ENCODE data around the gene SLC8A3. TPM values are rescaled to one million over a fixed set of nuclear protein-coding genes. Genes with fewer than 3 reads are reported as not detected.

SLC8A3 gene
- polyA plus RNA-seq, 3 donors, result 0.01 TPM; not detected in 2

DNA sequence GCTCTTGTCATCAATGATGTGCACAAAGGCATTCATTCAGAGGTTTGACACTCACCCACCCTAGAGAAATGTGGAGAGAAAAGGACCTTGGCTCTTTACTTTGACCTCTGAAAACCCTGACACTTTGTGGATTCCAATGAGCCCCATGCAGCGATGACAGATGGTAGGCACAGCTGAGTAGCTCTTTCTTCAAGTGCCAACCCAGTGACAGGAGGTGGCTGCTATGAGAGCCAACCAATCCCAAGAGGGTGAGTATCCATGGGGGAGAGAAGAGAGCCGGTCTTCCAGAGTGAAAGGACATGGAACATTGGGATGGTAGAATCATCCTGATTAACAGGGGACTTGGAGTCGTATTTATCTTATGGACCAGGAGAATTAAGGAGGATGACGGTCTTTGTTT is 17.8 kb downstream of the SLC8A3 start:
- Histone ChIP-seq H3K79me2 (ENCODE audit: insufficient read depth, low read length) (no peaks in the 10 kb centered on the region), H2AFZ (ENCODE audit: insufficient read depth, low read depth, low read length, poor library complexity, severe bottlenecking) (no peak overlapping the region), H3K27me3 (ENCODE audit: control insufficient read depth in 2 of 2, insufficient read depth in 2 of 2, low read length in 2 of 2) (peaks cover 0 to 3% of the 10 kb centered on the region in 2 donors), H3K4me3 (replicated peaks in 1 of 3; ENCODE audit: low read depth in 2 of 3, low read length in 3 of 3) (no peak overlapping the region), H3K4me1 (ENCODE audit: control insufficient read depth in 1 of 2, insufficient read depth in 2 of 2, low read length in 2 of 2) (peaks cover 0 to 10% of the 10 kb centered on the region in 2 donors), H4K20me1 (ENCODE audit: insufficient read depth, low read length) (no peaks in the 10 kb centered on the region), H3K9me3 (replicated peaks in 1 of 2; ENCODE audit: control insufficient read depth in 1 of 2, insufficient read depth in 1 of 2, low read length in 2 of 2) (peaks cover 0 to 6% of the 10 kb centered on the region in 2 donors), H3K9ac (ENCODE audit: insufficient read depth, low read length, poor library complexity, severe bottlenecking) (no peak overlapping the region), H3K4me2 (replicated peaks; ENCODE audit: extremely low read depth, low read length, poor library complexity, severe bottlenecking) (no peak overlapping the region), H3K36me3 (replicated peaks in 1 of 2; ENCODE audit: control insufficient read depth in 1 of 2, insufficient read depth in 2 of 2, low read length in 2 of 2) (no peaks in the 10 kb centered on the region), H3K27ac (ENCODE audit: low read depth in 1 of 2, low read length in 2 of 2) (no peak overlapping the region)
- WGBS (ENCODE audit: insufficient coverage), result 86% methylated on average over 3 of the region's 4 CpGs
- H3K9me3 Mint-ChIP-seq, result peaks cover 0 to 7% (median 5%) of the 10 kb centered on the region in 7 donors
- H3K4me1 Mint-ChIP-seq, result peaks cover 5% of the 10 kb centered on the region
- no peak for DNase-seq
- peaks cover 0 to 5% (median 4%) of the 10 kb centered on the region in 3 donors for H3K27me3 Mint-ChIP-seq (ENCODE audit: low read depth in 3 of 3)
- TF ChIP-seq, protein P1, sequence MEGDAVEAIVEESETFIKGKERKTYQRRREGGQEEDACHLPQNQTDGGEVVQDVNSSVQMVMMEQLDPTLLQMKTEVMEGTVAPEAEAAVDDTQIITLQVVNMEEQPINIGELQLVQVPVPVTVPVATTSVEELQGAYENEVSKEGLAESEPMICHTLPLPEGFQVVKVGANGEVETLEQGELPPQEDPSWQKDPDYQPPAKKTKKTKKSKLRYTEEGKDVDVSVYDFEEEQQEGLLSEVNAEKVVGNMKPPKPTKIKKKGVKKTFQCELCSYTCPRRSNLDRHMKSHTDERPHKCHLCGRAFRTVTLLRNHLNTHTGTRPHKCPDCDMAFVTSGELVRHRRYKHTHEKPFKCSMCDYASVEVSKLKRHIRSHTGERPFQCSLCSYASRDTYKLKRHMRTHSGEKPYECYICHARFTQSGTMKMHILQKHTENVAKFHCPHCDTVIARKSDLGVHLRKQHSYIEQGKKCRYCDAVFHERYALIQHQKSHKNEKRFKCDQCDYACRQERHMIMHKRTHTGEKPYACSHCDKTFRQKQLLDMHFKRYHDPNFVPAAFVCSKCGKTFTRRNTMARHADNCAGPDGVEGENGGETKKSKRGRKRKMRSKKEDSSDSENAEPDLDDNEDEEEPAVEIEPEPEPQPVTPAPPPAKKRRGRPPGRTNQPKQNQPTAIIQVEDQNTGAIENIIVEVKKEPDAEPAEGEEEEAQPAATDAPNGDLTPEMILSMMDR (IDR thresholded peaks at IDR 0.05), result no peak
- H3K36me3 Mint-ChIP-seq, result no peaks in the 10 kb centered on the region
- H3K4me3 Mint-ChIP-seq, result no peak overlapping the region
- no peak overlapping the region for H3K27ac Mint-ChIP-seq
- intact Hi-C loops (cut with micrococcal nuclease), result no loop called here

DNA sequence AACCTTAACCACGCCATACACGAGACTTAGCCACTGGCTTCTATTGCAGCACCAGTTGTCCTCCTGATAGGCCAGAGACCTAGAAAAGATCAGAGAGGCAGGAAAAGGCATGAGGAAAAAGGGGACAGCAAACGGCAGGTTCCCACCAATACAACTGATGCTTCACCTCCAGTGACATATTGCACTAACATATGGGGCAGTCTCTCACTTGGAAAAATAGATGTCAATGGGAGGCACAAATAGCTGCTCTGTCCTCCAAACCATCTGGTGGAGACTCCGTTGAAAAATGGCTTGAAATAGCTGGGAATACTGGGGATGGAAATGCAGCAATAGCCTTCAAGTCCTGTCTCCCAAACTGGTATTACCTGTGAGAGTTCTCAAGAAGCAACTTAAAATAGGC is 20.3 kb downstream of the SLC8A3 start:
- intact Hi-C loops (cut with micrococcal nuclease), result no loop called here
- TF ChIP-seq, protein P1 (IDR thresholded peaks at IDR 0.05), result no peak
- WGBS (ENCODE audit: insufficient coverage), result 100% methylated on average over 2 of the region's 4 CpGs
- no peaks in the 10 kb centered on the region for H3K36me3 Mint-ChIP-seq
- no peak overlapping the region for H3K4me2 ChIP-seq (replicated peaks; ENCODE audit: extremely low read depth, low read length, poor library complexity, severe bottlenecking)
- H2AFZ ChIP-seq (ENCODE audit: insufficient read depth, low read depth, low read length, poor library complexity, severe bottlenecking), result no peak overlapping the region
- H3K9ac ChIP-seq (ENCODE audit: insufficient read depth, low read length, poor library complexity, severe bottlenecking), result no peak overlapping the region
- H3K4me3 Mint-ChIP-seq, result no peak overlapping the region
- DNase-seq, result no peak
- H4K20me1 ChIP-seq (ENCODE audit: insufficient read depth, low read length), result no peaks in the 10 kb centered on the region
- H3K4me1 Mint-ChIP-seq, result peaks cover 5% of the 10 kb centered on the region
- no peak overlapping the region for H3K27ac ChIP-seq (ENCODE audit: low read depth in 1 of 2, low read length in 2 of 2)
- H3K9me3 Mint-ChIP-seq, result peaks cover 0 to 7% (median 3%) of the 10 kb centered on the region in 7 donors
- peaks cover 0 to 6% of the 10 kb centered on the region in 2 donors for H3K9me3 ChIP-seq (replicated peaks in 1 of 2; ENCODE audit: control insufficient read depth in 1 of 2, insufficient read depth in 1 of 2, low read length in 2 of 2)
- no peak overlapping the region for H3K27ac Mint-ChIP-seq
- no peak overlapping the region for H3K4me3 ChIP-seq (replicated peaks in 1 of 3; ENCODE audit: low read depth in 2 of 3, low read length in 3 of 3)
- no peaks in the 10 kb centered on the region for H3K36me3 ChIP-seq (replicated peaks in 1 of 2; ENCODE audit: control insufficient read depth in 1 of 2, insufficient read depth in 2 of 2, low read length in 2 of 2)
- peaks cover 0 to 3% of the 10 kb centered on the region in 2 donors for H3K27me3 ChIP-seq (ENCODE audit: control insufficient read depth in 2 of 2, insufficient read depth in 2 of 2, low read length in 2 of 2)
- H3K79me2 ChIP-seq (ENCODE audit: insufficient read depth, low read length), result no peaks in the 10 kb centered on the region
- H3K27me3 Mint-ChIP-seq (ENCODE audit: low read depth in 3 of 3), result peaks cover 0 to 5% (median 4%) of the 10 kb centered on the region in 3 donors
- peaks cover 0 to 10% of the 10 kb centered on the region in 2 donors for H3K4me1 ChIP-seq (ENCODE audit: control insufficient read depth in 1 of 2, insufficient read depth in 2 of 2, low read length in 2 of 2)

All from CD14-positive monocyte (primary cell).